ENCODE data around the gene FGGY. TPM values are rescaled to one million over a fixed set of nuclear protein-coding genes. Genes with fewer than 3 reads are reported as not detected.

Gene FGGY
- total RNA-seq, 2 donors from 2014 or later, result 12.2 to 17.4 TPM

GRCh38 chr1:59751004-59751395, 454.1 kb downstream of the FGGY start:
- TF ChIP-seq, protein P1, sequence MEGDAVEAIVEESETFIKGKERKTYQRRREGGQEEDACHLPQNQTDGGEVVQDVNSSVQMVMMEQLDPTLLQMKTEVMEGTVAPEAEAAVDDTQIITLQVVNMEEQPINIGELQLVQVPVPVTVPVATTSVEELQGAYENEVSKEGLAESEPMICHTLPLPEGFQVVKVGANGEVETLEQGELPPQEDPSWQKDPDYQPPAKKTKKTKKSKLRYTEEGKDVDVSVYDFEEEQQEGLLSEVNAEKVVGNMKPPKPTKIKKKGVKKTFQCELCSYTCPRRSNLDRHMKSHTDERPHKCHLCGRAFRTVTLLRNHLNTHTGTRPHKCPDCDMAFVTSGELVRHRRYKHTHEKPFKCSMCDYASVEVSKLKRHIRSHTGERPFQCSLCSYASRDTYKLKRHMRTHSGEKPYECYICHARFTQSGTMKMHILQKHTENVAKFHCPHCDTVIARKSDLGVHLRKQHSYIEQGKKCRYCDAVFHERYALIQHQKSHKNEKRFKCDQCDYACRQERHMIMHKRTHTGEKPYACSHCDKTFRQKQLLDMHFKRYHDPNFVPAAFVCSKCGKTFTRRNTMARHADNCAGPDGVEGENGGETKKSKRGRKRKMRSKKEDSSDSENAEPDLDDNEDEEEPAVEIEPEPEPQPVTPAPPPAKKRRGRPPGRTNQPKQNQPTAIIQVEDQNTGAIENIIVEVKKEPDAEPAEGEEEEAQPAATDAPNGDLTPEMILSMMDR (IDR thresholded peaks at IDR 0.05), result no peak
- TF ChIP-seq POLR2A (IDR thresholded peaks at IDR 0.05), result no peak

GRCh38 chr1:59751801-59752200, 454.9 kb downstream of the FGGY start:
- DNase-seq, result no peak
- no peak overlapping the region for H3K27ac ChIP-seq
- H3K4me3 ChIP-seq, result no peak overlapping the region
- intact Hi-C loops (cut with DNase I), result loop anchor here (5.0 kb wide), 1 partner anchor 1010 kb away; no protein-coding TSS in a partner anchor
- H3K36me3 ChIP-seq (replicated peaks in 1 of 2; ENCODE audit: insufficient read depth in 1 of 2, low read depth in 2 of 2), result no peaks in the 10 kb centered on the region
- no peaks in the 10 kb centered on the region for H3K27me3 ChIP-seq
- no peak for ATAC-seq
- no peaks in the 10 kb centered on the region for H3K9me3 ChIP-seq
- WGBS, 2 donors, result 65 to 84% methylated on average over 2 of the region's 2 CpGs
- peaks cover 9% of the 10 kb centered on the region for H3K4me1 ChIP-seq
- TF ChIP-seq, protein P1 (IDR thresholded peaks at IDR 0.05), result no peak
- no peak for TF ChIP-seq POLR2A (IDR thresholded peaks at IDR 0.05)

More at GRCh38 chr1:59751004-59751395, 454.1 kb downstream of the FGGY start:
- Histone ChIP-seq H3K27me3 (no peaks in the 10 kb centered on the region), H3K4me3 (no peak overlapping the region), H3K27ac (no peak overlapping the region), H3K4me1 (peaks cover 9% of the 10 kb centered on the region), H3K36me3 (replicated peaks in 1 of 2; ENCODE audit: insufficient read depth in 1 of 2, low read depth in 2 of 2) (no peaks in the 10 kb centered on the region), H3K9me3 (no peaks in the 10 kb centered on the region)
- 76 to 78% methylated on average over 2 of the region's 2 CpGs for WGBS, 2 donors
- intact Hi-C loops (cut with DNase I), result loop anchor here (5.0 kb wide), 1 partner anchor 1009 kb away; no protein-coding TSS in a partner anchor
- ATAC-seq (no peak), DNase-seq (no peak)

DNA sequence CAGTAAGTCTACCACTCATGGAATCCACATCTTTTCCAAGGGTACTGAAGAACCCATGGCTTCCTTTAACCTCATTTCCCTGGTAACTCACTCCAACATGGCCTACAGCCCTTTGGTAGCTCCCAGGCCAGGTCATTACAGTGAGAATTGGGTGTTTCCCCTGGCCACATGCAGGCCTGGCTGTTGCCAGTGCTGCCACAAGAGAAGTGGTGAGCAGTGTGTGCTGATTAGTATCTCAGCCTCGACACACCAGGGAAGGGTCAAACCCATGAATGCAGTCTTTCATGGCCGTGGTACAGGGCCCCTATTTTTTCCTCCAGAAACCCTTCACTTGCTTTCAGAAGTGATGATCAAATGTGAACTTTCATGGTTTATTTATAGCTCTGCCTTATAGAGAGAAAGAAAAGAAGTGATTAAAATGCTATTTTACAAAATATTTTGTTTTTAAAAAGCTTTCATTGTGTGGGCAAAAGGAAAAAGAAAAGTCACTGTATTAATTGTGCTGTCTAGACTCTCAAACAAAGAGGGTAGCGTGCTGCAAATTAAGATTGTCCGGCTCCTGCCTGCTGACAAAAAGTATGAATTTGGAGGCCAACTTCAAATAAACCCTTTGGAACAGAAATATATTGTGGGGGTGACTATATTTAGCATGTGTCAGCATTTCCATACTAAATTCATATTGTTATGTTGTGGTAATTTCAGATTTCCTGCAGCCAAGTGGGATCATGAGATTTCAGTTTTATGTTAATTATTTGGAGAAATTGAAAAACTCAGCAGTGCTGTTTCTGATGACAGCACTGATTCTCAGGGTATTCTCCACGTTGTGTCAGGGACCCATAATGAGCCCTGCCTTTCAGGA, 455.9 kb downstream of the FGGY start:
- H3K27ac ChIP-seq, result no peak overlapping the region
- TF ChIP-seq, protein P1 (IDR thresholded peaks at IDR 0.05), result no peak
- TF ChIP-seq POLR2A (IDR thresholded peaks at IDR 0.05), result no peak
- ATAC-seq (no peak), DNase-seq (no peak)
- H3K4me1 ChIP-seq, result no peaks in the 10 kb centered on the region
- no peak overlapping the region for H3K4me3 ChIP-seq
- no peaks in the 10 kb centered on the region for H3K36me3 ChIP-seq (replicated peaks in 1 of 2; ENCODE audit: insufficient read depth in 1 of 2, low read depth in 2 of 2)
- H3K9me3 ChIP-seq, result no peaks in the 10 kb centered on the region
- WGBS, 2 donors, result 80 to 81% methylated on average over 5 of the region's 5 CpGs
- H3K27me3 ChIP-seq, result no peaks in the 10 kb centered on the region
- intact Hi-C loops (cut with DNase I), result loop anchor here (5.0 kb wide), 1 partner anchor 1010 kb away; no protein-coding TSS in a partner anchor

DNA sequence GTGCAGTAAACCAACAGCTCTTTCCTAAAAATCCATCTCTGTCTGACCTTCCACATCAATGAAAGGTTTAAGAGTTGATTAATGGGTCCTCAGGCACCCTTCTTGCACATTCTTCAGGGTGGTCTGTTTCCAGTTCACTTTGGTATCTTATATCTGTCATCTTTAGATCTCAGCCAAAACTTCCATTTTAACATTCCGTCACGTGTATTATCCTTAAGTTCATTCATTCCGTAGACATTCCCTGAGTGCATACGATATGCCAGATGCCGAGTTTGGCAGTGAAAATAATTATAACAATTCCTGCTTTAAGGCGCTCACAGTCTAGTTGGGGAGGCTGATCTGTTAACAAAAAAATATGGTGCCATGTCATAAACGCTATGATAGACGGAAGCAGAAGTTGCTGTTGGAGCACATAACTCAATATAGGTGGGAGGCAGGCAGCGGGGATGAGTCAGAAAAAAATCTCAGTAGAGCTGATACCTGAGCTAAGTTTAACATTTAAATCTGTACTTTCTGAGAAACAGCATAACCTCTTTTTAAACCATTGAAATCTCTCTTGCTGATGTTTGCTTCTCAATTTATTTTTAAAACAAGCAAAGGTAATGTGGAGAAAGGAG, 458.3 kb downstream of the FGGY start:
- Histone ChIP-seq H3K9me3 (no peaks in the 10 kb centered on the region), H3K36me3 (replicated peaks in 1 of 2; ENCODE audit: insufficient read depth in 1 of 2, low read depth in 2 of 2) (no peaks in the 10 kb centered on the region), H3K4me1 (peaks cover 10% of the 10 kb centered on the region), H3K27ac (no peak overlapping the region), H3K4me3 (no peak overlapping the region), H3K27me3 (no peaks in the 10 kb centered on the region)
- TF ChIP-seq, protein P1 (IDR thresholded peaks at IDR 0.05), result no peak
- TF ChIP-seq POLR2A (IDR thresholded peaks at IDR 0.05), result no peak
- intact Hi-C loops (cut with DNase I), result no loop called here
- no peak for ATAC-seq
- 91 to 94% methylated on average over 9 of the region's 9 CpGs for WGBS, 2 donors
- DNase-seq, result no peak

Measured in body of pancreas (tissue), 4 donors.